Glutamatergic neuron (in vitro differentiated cells): ENCODE data around the gene PLXNA1. TPM values are rescaled to one million over a fixed set of nuclear protein-coding genes. Genes with fewer than 3 reads are reported as not detected.

Experiments
- DNase-seq: peaks from one replicate; pipeline ENCODE4 v3.0.0; 2022
- H3K27ac Mint-ChIP-seq: one replicate; pipeline ENCODE4 v1.8.0; 2020; ENCODE audit warnings: mild to moderate bottlenecking, mixed read lengths, inconsistent platforms; ENCODE audit not compliant: unreplicated experiment
- H3K27me3 Mint-ChIP-seq: one replicate; pipeline ENCODE4 v1.8.0; 2020; ENCODE audit warnings: mild to moderate bottlenecking, moderate library complexity, mixed read lengths, inconsistent platforms; ENCODE audit not compliant: unreplicated experiment
- H3K36me3 Mint-ChIP-seq: one replicate; pipeline ENCODE4 v1.8.0; 2020; ENCODE audit warnings: mild to moderate bottlenecking, mixed read lengths, inconsistent platforms; ENCODE audit not compliant: unreplicated experiment
- H3K4me1 Mint-ChIP-seq: one replicate; pipeline ENCODE4 v1.8.0; 2020; ENCODE audit warnings: mild to moderate bottlenecking, low read depth, mixed read lengths, inconsistent platforms; ENCODE audit not compliant: unreplicated experiment
- H3K4me3 Mint-ChIP-seq: one replicate; pipeline ENCODE4 v1.8.0; 2020; ENCODE audit warnings: mild to moderate bottlenecking, mixed read lengths, inconsistent platforms; ENCODE audit not compliant: unreplicated experiment
- H3K9me3 Mint-ChIP-seq: one replicate; pipeline ENCODE4 v1.8.0; 2020; ENCODE audit warnings: mild to moderate bottlenecking, moderate library complexity, mixed read lengths, inconsistent platforms; ENCODE audit not compliant: unreplicated experiment
- CTCF ChIP-seq: fragments of 200-600 bp; sonication (generic); IDR thresholded peaks from one replicate; pipeline ENCODE4 v1.5.0; 2021; ENCODE audit not compliant: partially characterized antibody, unreplicated experiment
- total RNA-seq: library from RNA; stranded (reverse); fragmentation: NEBNext Ultra II Directional; extraction: Animal tissue kit (Norgen Biotek cat#: 25700); gene quantifications from one replicate; pipeline ENCODE4 v1.2.1, GENCODE V29; 2021; ENCODE audit not compliant: unreplicated experiment

Gene PLXNA1
- total RNA-seq, 1 donor from 2014 or later = 110 TPM

- no peak for TF ChIP-seq CTCF
- no peak overlapping the region for H3K27ac Mint-ChIP-seq
- H3K36me3 Mint-ChIP-seq = no peaks in the 10 kb centered on the region
- no peak overlapping the region for H3K4me3 Mint-ChIP-seq
- H3K27me3 Mint-ChIP-seq = peaks cover 8% of the 10 kb centered on the region
- peaks cover 25% of the 10 kb centered on the region for H3K4me1 Mint-ChIP-seq
- no peak for DNase-seq
- H3K9me3 Mint-ChIP-seq = no peaks in the 10 kb centered on the region
These were observed 24.0 kb downstream of the PLXNA1 start for GRCh38 chr3:127006781-127007436.

- no peak for DNase-seq
- Mint-ChIP-seq H3K27ac (no peak overlapping the region), H3K36me3 (no peaks in the 10 kb centered on the region), H3K4me3 (no peak overlapping the region), H3K9me3 (no peaks in the 10 kb centered on the region), H3K4me1 (peaks cover 22% of the 10 kb centered on the region), H3K27me3 (peaks cover 10% of the 10 kb centered on the region)
- no peak for TF ChIP-seq CTCF
These were observed 25.3 kb downstream of the PLXNA1 start for GRCh38 chr3:127008236-127008635.

- H3K4me3 Mint-ChIP-seq = no peak overlapping the region
- H3K36me3 Mint-ChIP-seq = no peaks in the 10 kb centered on the region
- H3K9me3 Mint-ChIP-seq = no peaks in the 10 kb centered on the region
- H3K27me3 Mint-ChIP-seq = peaks cover 10% of the 10 kb centered on the region
- H3K27ac Mint-ChIP-seq = peak overlapping the region; percentile 68
- TF ChIP-seq CTCF = no peak
- DNase-seq = no peak
- peaks cover 17% of the 10 kb centered on the region for H3K4me1 Mint-ChIP-seq
These were observed 26.6 kb downstream of the PLXNA1 start for GRCh38 chr3:127009531-127009930.

GRCh38 chr3:127011270-127011992, 28.5 kb downstream of the PLXNA1 start:
- no peaks in the 10 kb centered on the region for H3K36me3 Mint-ChIP-seq
- peaks cover 17% of the 10 kb centered on the region for H3K4me1 Mint-ChIP-seq
- H3K27ac Mint-ChIP-seq = peak overlapping the region; percentile 68
- no peak overlapping the region for H3K4me3 Mint-ChIP-seq
- TF ChIP-seq CTCF = no peak
- peaks cover 2% of the 10 kb centered on the region for H3K9me3 Mint-ChIP-seq
- peak; percentile 77 for DNase-seq
- H3K27me3 Mint-ChIP-seq = peaks cover 10% of the 10 kb centered on the region

GRCh38 chr3:127012091-127012490, 29.2 kb downstream of the PLXNA1 start:
- Mint-ChIP-seq H3K9me3 (peaks cover 3% of the 10 kb centered on the region), H3K27ac (peak overlapping the region; percentile 68), H3K4me1 (peaks cover 17% of the 10 kb centered on the region), H3K4me3 (no peak overlapping the region), H3K36me3 (no peaks in the 10 kb centered on the region), H3K27me3 (peaks cover 7% of the 10 kb centered on the region)
- DNase-seq = no peak
- no peak for TF ChIP-seq CTCF
